Activated T-cell treated with anti-CD3 and anti-CD28 coated beads, Interleukin-2, amount 50 U/mL, for 4 hours (primary cell): ENCODE data around the gene GNB1. TPM values are rescaled to one million over a fixed set of nuclear protein-coding genes. Genes with fewer than 3 reads are reported as not detected.
"Not testable (repeated sequence)": the region's sequence is repeated elsewhere in the genome, so short reads cannot be mapped to it uniquely, and the experiment has no call there.

Experiments used
- ATAC-seq, 2 donors: fragments of 200-7000 bp; cut with Tn5 transposase; one replicate each; pipeline ENCODE4 v1.10.0; 2021
- DNase-seq: peaks from one replicate; pipeline ENCODE4 v3.0.0-alpha.2; 2020
- H3K27me3 Mint-ChIP-seq: one replicate; pipeline ENCODE4 v1.8.0; 2021; ENCODE audit warnings: low read depth, mixed read lengths
- H3K36me3 Mint-ChIP-seq: one replicate; pipeline ENCODE4 v1.8.0; 2022; ENCODE audit warnings: mixed read lengths; ENCODE audit not compliant: insufficient read depth
- H3K4me1 Mint-ChIP-seq: one replicate; pipeline ENCODE4 v1.8.0; 2021; ENCODE audit warnings: low read depth, mixed read lengths
- H3K4me3 Mint-ChIP-seq: one replicate; pipeline ENCODE4 v1.8.0; 2021; ENCODE audit warnings: mild to moderate bottlenecking, moderate library complexity, mixed read lengths
- H3K9me3 Mint-ChIP-seq: one replicate; pipeline ENCODE4 v1.8.0; 2021; ENCODE audit warnings: mixed read lengths
- total RNA-seq, 3 donors: library from RNA; stranded (reverse); gene quantifications; one replicate each; pipeline ENCODE4 v1.2.1, GENCODE V29; 2021

The GNB1 gene
- 100 to 1,000 TPM; 354 to 395 (median 387) TPM for total RNA-seq

GRCh38 chr1:1890506-1891348 is at the start of gene GNB1:
Gene GNB1, minus strand, starts transcription at chr1:1891087. Its CDS starts 65,634 bp downstream, at chr1:1825453.
- DNase-seq (peak; percentile 85), ATAC-seq (peak; percentile 69)
- H3K4me3 Mint-ChIP-seq: peak within 1 kb of the TSS; percentile 87
- H3K4me1 Mint-ChIP-seq: peaks cover 57% of the 10 kb centered on the region
- H3K9me3 Mint-ChIP-seq: no peaks in the 10 kb centered on the region
- H3K36me3 Mint-ChIP-seq: no peaks in the 10 kb centered on the region
- no peaks in the 10 kb centered on the region for H3K27me3 Mint-ChIP-seq

GRCh38 chr1:1940123-1940425 is 49.2 kb upstream of the GNB1 start:
- Mint-ChIP-seq H3K4me1 (peaks cover 5% of the 10 kb centered on the region), H3K9me3 (no peaks in the 10 kb centered on the region), H3K4me3 (no peak overlapping the region), H3K27me3 (peaks cover 4% of the 10 kb centered on the region), H3K36me3 (no peaks in the 10 kb centered on the region)
- ATAC-seq (no peak), DNase-seq (no peak)

GRCh38 chr1:1939296-1940122 is 48.6 kb upstream of the GNB1 start:
- H3K36me3 Mint-ChIP-seq: no peaks in the 10 kb centered on the region
- peaks cover 4% of the 10 kb centered on the region for H3K27me3 Mint-ChIP-seq
- peaks cover 5% of the 10 kb centered on the region for H3K4me1 Mint-ChIP-seq
- DNase-seq (no peak), ATAC-seq (no peak)
- no peaks in the 10 kb centered on the region for H3K9me3 Mint-ChIP-seq
- H3K4me3 Mint-ChIP-seq: no peak overlapping the region

- DNase-seq: no peak
- Mint-ChIP-seq H3K27me3 (peaks cover 3% of the 10 kb centered on the region), H3K4me3 (no peak overlapping the region), H3K36me3 (no peaks in the 10 kb centered on the region), H3K4me1 (no peaks in the 10 kb centered on the region), H3K9me3 (no peaks in the 10 kb centered on the region)
- no peak for ATAC-seq
Observed at GRCh38 chr1:1938613-1939295, 47.9 kb upstream of the GNB1 start.

GRCh38 chr1:1938276-1938573 is 47.3 kb upstream of the GNB1 start:
- no peak overlapping the region for H3K4me3 Mint-ChIP-seq

GRCh38 chr1:1937549-1938275 is 46.8 kb upstream of the GNB1 start:
- Mint-ChIP-seq H3K36me3 (no peaks in the 10 kb centered on the region), H3K27me3 (peaks cover 3% of the 10 kb centered on the region), H3K4me1 (no peaks in the 10 kb centered on the region), H3K4me3 (no peak overlapping the region), H3K9me3 (no peaks in the 10 kb centered on the region)
- DNase-seq (no peak), ATAC-seq (no peak)

More at GRCh38 chr1:1938276-1938573, 47.3 kb upstream of the GNB1 start:
- Mint-ChIP-seq H3K27me3 (peaks cover 3% of the 10 kb centered on the region), H3K4me1 (no peaks in the 10 kb centered on the region), H3K9me3 (no peaks in the 10 kb centered on the region), H3K36me3 (no peaks in the 10 kb centered on the region)
- DNase-seq (no peak), ATAC-seq (no peak)

- DNase-seq (no peak), ATAC-seq (no peak)
- Mint-ChIP-seq H3K27me3 (peaks cover 3% of the 10 kb centered on the region), H3K36me3 (no peaks in the 10 kb centered on the region), H3K4me3 (no peak overlapping the region), H3K9me3 (no peaks in the 10 kb centered on the region), H3K4me1 (no peaks in the 10 kb centered on the region)
Observed at GRCh38 chr1:1937061-1937460, 46.2 kb upstream of the GNB1 start.

GRCh38 chr1:1934848-1935247 is 44.0 kb upstream of the GNB1 start:
- not testable (repeated sequence) for H3K27me3 Mint-ChIP-seq, DNase-seq, H3K36me3 Mint-ChIP-seq, ATAC-seq, H3K4me3 Mint-ChIP-seq, H3K4me1 Mint-ChIP-seq, H3K9me3 Mint-ChIP-seq

- ATAC-seq: no peak
Observed at GRCh38 chr1:1929639-1930545, 39.0 kb upstream of the GNB1 start.

GRCh38 chr1:1929102-1929638 is 38.3 kb upstream of the GNB1 start:
- no peaks in the 10 kb centered on the region for H3K9me3 Mint-ChIP-seq

More at GRCh38 chr1:1929639-1930545, 39.0 kb upstream of the GNB1 start:
- Mint-ChIP-seq H3K36me3 (no peaks in the 10 kb centered on the region), H3K4me1 (no peaks in the 10 kb centered on the region), H3K9me3 (no peaks in the 10 kb centered on the region), H3K4me3 (no peak overlapping the region), H3K27me3 (no peaks in the 10 kb centered on the region)
- DNase-seq: no peak

GRCh38 chr1:1928231-1929101 is 37.6 kb upstream of the GNB1 start:
- ATAC-seq (no peak), DNase-seq (no peak)
- H3K36me3 Mint-ChIP-seq: no peaks in the 10 kb centered on the region
- H3K9me3 Mint-ChIP-seq: no peaks in the 10 kb centered on the region
- no peaks in the 10 kb centered on the region for H3K4me1 Mint-ChIP-seq
- no peaks in the 10 kb centered on the region for H3K27me3 Mint-ChIP-seq
- H3K4me3 Mint-ChIP-seq: no peak overlapping the region

More at GRCh38 chr1:1929102-1929638, 38.3 kb upstream of the GNB1 start:
- Mint-ChIP-seq H3K27me3 (no peaks in the 10 kb centered on the region), H3K4me3 (no peak overlapping the region), H3K36me3 (no peaks in the 10 kb centered on the region), H3K4me1 (no peaks in the 10 kb centered on the region)
- ATAC-seq (no peak), DNase-seq (no peak)

GRCh38 chr1:1927751-1928150 is 36.9 kb upstream of the GNB1 start:
- no peaks in the 10 kb centered on the region for H3K27me3 Mint-ChIP-seq
- H3K4me1 Mint-ChIP-seq: no peaks in the 10 kb centered on the region
- H3K36me3 Mint-ChIP-seq: no peaks in the 10 kb centered on the region
- H3K9me3 Mint-ChIP-seq: no peaks in the 10 kb centered on the region
- DNase-seq: no peak
- no peak for ATAC-seq
- no peak overlapping the region for H3K4me3 Mint-ChIP-seq
